ENCODE results near the gene UBXN7. TPM values are rescaled to one million over a fixed set of nuclear protein-coding genes. Genes with fewer than 3 reads are reported as not detected.

UBXN7 gene
- total and polyA plus RNA-seq, 2 of the 4 experiments (the other 2 are of a cell fraction) = 8.6 to 16.1 TPM

DNA sequence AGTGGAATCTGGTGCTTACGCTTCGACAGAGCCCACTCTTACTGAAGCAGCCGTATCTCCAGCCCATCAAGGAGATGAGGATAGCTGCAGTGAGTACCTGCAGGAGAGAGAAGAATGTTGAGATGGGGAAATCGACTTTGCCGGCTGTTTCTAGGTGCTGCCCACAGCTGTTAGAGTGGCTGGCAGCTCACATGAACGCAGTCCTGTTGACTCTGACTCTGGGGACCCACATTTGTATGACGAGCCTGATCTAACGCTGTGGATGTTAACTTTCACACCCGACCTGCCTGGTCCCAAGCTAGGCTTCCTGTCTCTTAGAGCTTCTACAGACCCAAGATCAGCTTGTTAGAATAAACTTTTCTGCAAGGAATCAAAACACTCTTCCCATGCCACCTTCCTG is 105.3 kb downstream of the UBXN7 start:
- Histone ChIP-seq H4K91ac (ENCODE audit: insufficient read depth, low read depth, low read length) (no peak overlapping the region), H4K8ac (ENCODE audit: low read depth in 2 of 2, low read length in 2 of 2) (no peak overlapping the region), H3K9ac (ENCODE audit: low read depth, low read length) (no peak overlapping the region), H3K14ac (replicated peaks; ENCODE audit: low read depth, low read length) (no peak overlapping the region), H2BK5ac (ENCODE audit: low read depth, low read length, poor library complexity, severe bottlenecking) (no peak overlapping the region), H2BK15ac (ENCODE audit: low read depth, low read length) (no peak overlapping the region), H4K5ac (ENCODE audit: low read depth, low read length) (no peak overlapping the region), H3K4me3 (ENCODE audit: insufficient read depth, low read depth, low read length) (no peak overlapping the region), H2BK120ac (ENCODE audit: low read depth, low read length) (no peak overlapping the region), H3K27ac (ENCODE audit: insufficient read depth, low read length) (no peak overlapping the region), H3K27me3 (ENCODE audit: control insufficient read depth, insufficient read depth, low read length) (no peaks in the 10 kb centered on the region), H3K4me2 (ENCODE audit: low read depth, low read length) (no peak overlapping the region), H3K9me1 (ENCODE audit: insufficient read depth, low read length) (no peaks in the 10 kb centered on the region), H2AK5ac (ENCODE audit: low read depth, low read length) (no peak overlapping the region), H2AK9ac (replicated peaks; ENCODE audit: low read depth, low read length, poor library complexity) (no peak overlapping the region), H3K18ac (ENCODE audit: low read depth, low read length) (no peak overlapping the region), H3K4ac (ENCODE audit: low read depth, low read length) (no peak overlapping the region), H3K4me1 (ENCODE audit: control insufficient read depth, insufficient read depth, low read length) (peaks cover 2% of the 10 kb centered on the region; the same call in 1 of the 2 replicates), H3K9me3 (ENCODE audit: control insufficient read depth, insufficient read depth, low read length) (no peaks in the 10 kb centered on the region), H2AFZ (replicated peaks; ENCODE audit: low read length, poor library complexity) (peak overlapping the region; percentile 74), H3K56ac (ENCODE audit: extremely low read depth, insufficient read depth, low read length) (no peak overlapping the region), H3K79me1 (ENCODE audit: low read depth in 1 of 2, low read length in 2 of 2) (no peaks in the 10 kb centered on the region), H3K36me3 (ENCODE audit: control insufficient read depth, insufficient read depth, low read length) (no peaks in the 10 kb centered on the region), H4K20me1 (ENCODE audit: insufficient read depth, low read length) (no peaks in the 10 kb centered on the region), H2BK20ac (ENCODE audit: low read depth, low read length) (no peak overlapping the region), H3K23ac (ENCODE audit: low read depth, low read length) (no peak overlapping the region)
- DNase-seq (no peak), ATAC-seq (ENCODE audit: low read depth) (no peak)
- POLR2A ChIA-PET (ENCODE audit: unreplicated experiment) = no interaction called here
- CTCF ChIA-PET = interaction anchor here (0.6 kb wide), 1 partner anchor 107 kb away, joined by 3 read pairs; no protein-coding TSS in a partner anchor
- dilution Hi-C loops (cut with HindIII; ENCODE audit: low sequenced_read_pairs, unreplicated experiment) (no loop called here), intact Hi-C loops (cut with micrococcal nuclease) (no loop called here), in situ Hi-C loops (cut with MboI; ENCODE audit: low sequenced_read_pairs) (no loop called here)
- 93% methylated on average over 3 of the region's 9 CpGs; no CpG with 5 or more reads in 1 of the 2 experiments for WGBS, 2 experiments (ENCODE audit: extremely low coverage in 2 of 2, insufficient read length in 1 of 2)
- BruUV-seq (replicated peaks) = no TSS peak
- no peak for TF ChIP-seq MXI1 (IDR thresholded peaks at IDR 0.05; ENCODE audit: borderline replicate concordance, low read depth, low read length)
- no peak for TF ChIP-seq RFX5 (IDR thresholded peaks at IDR 0.05; ENCODE audit: low read depth, low read length)
- TF ChIP-seq SMC3 (IDR thresholded peaks at IDR 0.05; ENCODE audit: low read depth, low read length) = no peak
- no peak for TF ChIP-seq FOS (IDR thresholded peaks at IDR 0.05; ENCODE audit: low read depth, low read length)
- no peak for TF ChIP-seq NFE2L2 (IDR thresholded peaks at IDR 0.05; ENCODE audit: low read depth, low read length)
- TF ChIP-seq CEBPB (IDR thresholded peaks at IDR 0.05; ENCODE audit: low read depth, low read length) = no peak
- TF ChIP-seq, protein P1, sequence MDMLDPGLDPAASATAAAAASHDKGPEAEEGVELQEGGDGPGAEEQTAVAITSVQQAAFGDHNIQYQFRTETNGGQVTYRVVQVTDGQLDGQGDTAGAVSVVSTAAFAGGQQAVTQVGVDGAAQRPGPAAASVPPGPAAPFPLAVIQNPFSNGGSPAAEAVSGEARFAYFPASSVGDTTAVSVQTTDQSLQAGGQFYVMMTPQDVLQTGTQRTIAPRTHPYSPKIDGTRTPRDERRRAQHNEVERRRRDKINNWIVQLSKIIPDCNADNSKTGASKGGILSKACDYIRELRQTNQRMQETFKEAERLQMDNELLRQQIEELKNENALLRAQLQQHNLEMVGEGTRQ (IDR thresholded peaks at IDR 0.05; ENCODE audit: low read depth, low read length) = no peak
- no peak for TF ChIP-seq BHLHE40 (IDR thresholded peaks at IDR 0.05; ENCODE audit: low read depth, low read length)
- no peak for TF ChIP-seq RAD21 (IDR thresholded peaks at IDR 0.05; ENCODE audit: low read length)
- TF ChIP-seq RCOR1 (IDR thresholded peaks at IDR 0.05; ENCODE audit: insufficient replicate concordance, low read length) = no peak
- TF ChIP-seq, protein P2, sequence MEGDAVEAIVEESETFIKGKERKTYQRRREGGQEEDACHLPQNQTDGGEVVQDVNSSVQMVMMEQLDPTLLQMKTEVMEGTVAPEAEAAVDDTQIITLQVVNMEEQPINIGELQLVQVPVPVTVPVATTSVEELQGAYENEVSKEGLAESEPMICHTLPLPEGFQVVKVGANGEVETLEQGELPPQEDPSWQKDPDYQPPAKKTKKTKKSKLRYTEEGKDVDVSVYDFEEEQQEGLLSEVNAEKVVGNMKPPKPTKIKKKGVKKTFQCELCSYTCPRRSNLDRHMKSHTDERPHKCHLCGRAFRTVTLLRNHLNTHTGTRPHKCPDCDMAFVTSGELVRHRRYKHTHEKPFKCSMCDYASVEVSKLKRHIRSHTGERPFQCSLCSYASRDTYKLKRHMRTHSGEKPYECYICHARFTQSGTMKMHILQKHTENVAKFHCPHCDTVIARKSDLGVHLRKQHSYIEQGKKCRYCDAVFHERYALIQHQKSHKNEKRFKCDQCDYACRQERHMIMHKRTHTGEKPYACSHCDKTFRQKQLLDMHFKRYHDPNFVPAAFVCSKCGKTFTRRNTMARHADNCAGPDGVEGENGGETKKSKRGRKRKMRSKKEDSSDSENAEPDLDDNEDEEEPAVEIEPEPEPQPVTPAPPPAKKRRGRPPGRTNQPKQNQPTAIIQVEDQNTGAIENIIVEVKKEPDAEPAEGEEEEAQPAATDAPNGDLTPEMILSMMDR (conservative IDR thresholded peaks at IDR 0.05; ENCODE audit: low read depth, low read length) = no peak
- TF ChIP-seq POLR2A (IDR thresholded peaks at IDR 0.05; ENCODE audit: low read depth, low read length) = no peak
- TF ChIP-seq MAFK (IDR thresholded peaks at IDR 0.05; ENCODE audit: low read depth, low read length) = no peak
- no peak for TF ChIP-seq MAZ (IDR thresholded peaks at IDR 0.05; ENCODE audit: borderline replicate concordance, low read depth, low read length)
- TF ChIP-seq CHD1 (IDR thresholded peaks at IDR 0.05; ENCODE audit: low read depth, low read length) = no peak
- TF ChIP-seq, protein P3, sequence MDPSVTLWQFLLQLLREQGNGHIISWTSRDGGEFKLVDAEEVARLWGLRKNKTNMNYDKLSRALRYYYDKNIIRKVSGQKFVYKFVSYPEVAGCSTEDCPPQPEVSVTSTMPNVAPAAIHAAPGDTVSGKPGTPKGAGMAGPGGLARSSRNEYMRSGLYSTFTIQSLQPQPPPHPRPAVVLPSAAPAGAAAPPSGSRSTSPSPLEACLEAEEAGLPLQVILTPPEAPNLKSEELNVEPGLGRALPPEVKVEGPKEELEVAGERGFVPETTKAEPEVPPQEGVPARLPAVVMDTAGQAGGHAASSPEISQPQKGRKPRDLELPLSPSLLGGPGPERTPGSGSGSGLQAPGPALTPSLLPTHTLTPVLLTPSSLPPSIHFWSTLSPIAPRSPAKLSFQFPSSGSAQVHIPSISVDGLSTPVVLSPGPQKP (IDR thresholded peaks at IDR 0.05; ENCODE audit: borderline replicate concordance, low read depth, low read length) = no peak
